ENCODE measurements around the gene SOCS4.
"Not testable (repeated sequence)": the region's sequence is repeated elsewhere in the genome, so short reads cannot be mapped to it uniquely, and the experiment has no call there.

SOCS4 gene

GRCh38 chr14:55019968-55020554 lies 7.0 kb upstream of the SOCS4 start:
- DNase-seq (ENCODE audit: low read depth): no peak
- no peak for TF ChIP-seq CTCF (conservative IDR thresholded peaks at IDR 0.05; ENCODE audit: low read depth, low read length)
- no peak overlapping the region for H3K4me3 ChIP-seq (ENCODE audit: low read length)

GRCh38 chr14:55024365-55024764 lies 2.7 kb upstream of the SOCS4 start:
- not testable (repeated sequence) for H3K4me3 ChIP-seq (ENCODE audit: low read length); DNase-seq (ENCODE audit: low read depth)

GRCh38 chr14:55025948-55026347 lies 1.1 kb upstream of the SOCS4 start:
- H3K4me3 ChIP-seq (ENCODE audit: low read length): peak overlapping the region; percentile 91
- no peak for DNase-seq (ENCODE audit: low read depth)
- TF ChIP-seq CTCF (conservative IDR thresholded peaks at IDR 0.05; ENCODE audit: low read depth, low read length): no peak

- TF ChIP-seq CTCF (conservative IDR thresholded peaks at IDR 0.05; ENCODE audit: low read depth, low read length): no peak
- DNase-seq (ENCODE audit: low read depth): no peak
- peak overlapping the region; percentile 91 for H3K4me3 ChIP-seq (ENCODE audit: low read length)
Measured at GRCh38 chr14:55026441-55026792, 619 bp upstream of the SOCS4 start.

- DNase-seq (ENCODE audit: low read depth): no peak
- H3K4me3 ChIP-seq (ENCODE audit: low read length): peak overlapping the region; percentile 91
- no peak for TF ChIP-seq CTCF (conservative IDR thresholded peaks at IDR 0.05; ENCODE audit: low read depth, low read length)
Measured at GRCh38 chr14:55028066-55028465, 1.0 kb downstream of the SOCS4 start.

- no peak for DNase-seq (ENCODE audit: low read depth)
- no peak for TF ChIP-seq CTCF (conservative IDR thresholded peaks at IDR 0.05; ENCODE audit: low read depth, low read length)
- peak overlapping the region; percentile 91 for H3K4me3 ChIP-seq (ENCODE audit: low read length)
Measured at GRCh38 chr14:55028476-55028875, 1.4 kb downstream of the SOCS4 start.

GRCh38 chr14:55031190-55031589 lies 4.2 kb downstream of the SOCS4 start:
- no peak for DNase-seq (ENCODE audit: low read depth)

GRCh38 chr14:55037995-55038394 lies 11.0 kb downstream of the SOCS4 start:
- DNase-seq (ENCODE audit: low read depth); H3K4me3 ChIP-seq (ENCODE audit: low read length): not testable (repeated sequence)

More at GRCh38 chr14:55031190-55031589, 4.2 kb downstream of the SOCS4 start:
- TF ChIP-seq CTCF (conservative IDR thresholded peaks at IDR 0.05; ENCODE audit: low read depth, low read length): no peak
- H3K4me3 ChIP-seq (ENCODE audit: low read length): no peak overlapping the region
